Pancreas (tissue), 10 donors: ENCODE measurements around the gene UBN1. TPM values are rescaled to one million over a fixed set of nuclear protein-coding genes. Genes with fewer than 3 reads are reported as not detected.

Source experiments
- ATAC-seq, 4 donors: fragments of 200-7000 bp; cut with Tn5 transposase; one replicate each; pipeline versions ENCODE4 v1.8.0 to v1.9.1; 2020; ENCODE audit warnings: mild to moderate bottlenecking in 4 of 4, moderate library complexity in 4 of 4
- DNase-seq, 6 donors: peaks; one replicate each; pipeline ENCODE4 v3.0.0-alpha.2; 2020
- FAIRE-seq: peaks from 2 replicates; lab custom pipeline; 2012; peaks lifted over from hg19 to GRCh38; lab: Jason Lieb, UNC
- H3K27ac ChIP-seq, 4 donors: fragments of 200-600 bp; sonication (generic); 1 replicate in 3 of 4; 2 replicates in 1 of 4; pipeline versions ENCODE4 v1.5.0 to v1.8.0; 2020
- H3K27me3 ChIP-seq, 4 donors: fragments of 200-600 bp; one replicate each; pipeline ENCODE4 v1.8.0; 2021
- H3K36me3 ChIP-seq, 3 donors: fragments of 200-600 bp; sonication (generic) in 1 of 3; one replicate each; pipeline versions ENCODE4 v1.5.0 to v1.8.0; 2020 to 2021
- H3K4me1 ChIP-seq, 3 donors: fragments of 200-600 bp; one replicate each; pipeline ENCODE4 v1.8.0; 2021
- H3K4me3 ChIP-seq, 4 donors: fragments of 200-600 bp; sonication (generic) in 2 of 4; one replicate each; pipeline versions ENCODE4 v1.5.0 to v1.8.0; 2020 to 2021
- H3K9me3 ChIP-seq, 4 donors: fragments of 200-600 bp; one replicate each; pipeline ENCODE4 v1.8.0; 2021
- CTCF ChIP-seq, 4 donors: fragments of 200-600 bp; sonication (generic) in 3 of 4; IDR thresholded peaks; one replicate each; pipeline versions ENCODE4 v1.5.0 to v1.8.0; 2021; ENCODE audit warnings: antibody characterized with exemption in 4 of 4
- WGBS, 2 donors: extraction: QIAGEN DNeasy Blood & Tissue Kit; methylation state at CpG; one replicate each; pipeline ENCODE4 v1.1.7; 2013; 5-methylcytosine and 5-hydroxymethylcytosine counted together
- intact Hi-C, 3 donors: fragments of 100-400 bp; cut with DNase I; formaldehyde crosslinking; loops; one replicate each; pipeline versions ENCODE4 v1.11.1 to v1.14.2; 2022
- polyA plus RNA-seq, 2 donors: library from polyadenylated mRNA; stranded (reverse); fragments of 200-250 nt; gene quantifications; one replicate each; pipeline ENCODE4 v1.2.3, GENCODE V29; 2013
- total RNA-seq, 6 donors: library from RNA; stranded (reverse); fragmentation: NEBNext Ultra II Directional in 4 of 6; extraction: Animal tissue kit (Norgen Biotek cat#: 25700) in 4 of 6; gene quantifications; one replicate each; pipeline versions ENCODE4 v1.2.1 to v1.2.4, GENCODE V29; 2021 to 2023
- donor health status: healthy with polysubstance abuse.
- donor health status: DM: no; HTN: no; CAD: no; lungs with moderate emphysema.
- donor health status: DM: no; HTN: no; CAD: no.
- donor health status: control.
- donor health status: control.
- donor health status: Bipolar disorder and iron deficiency.
- donor health status: DM: yes; HTN: yes; CAD: no.
- donor health status: DM: no; HTN: no; CAD: no.
- donor health status: DM: no; HTN: no; CAD: no.
- donor health status: DM: yes; HTN: yes; CAD: no.

UBN1 gene
- total and polyA plus RNA-seq, 8 donors: 8.0 to 17.3 (median 10.9) TPM

- FAIRE-seq (no peak), DNase-seq (no peak), ATAC-seq (no peak)
- H3K27ac ChIP-seq: no peak overlapping the region
- TF ChIP-seq CTCF (IDR thresholded peaks at IDR 0.05): no peak
- no peak overlapping the region for H3K4me3 ChIP-seq
- no peaks in the 10 kb centered on the region for H3K36me3 ChIP-seq
- 76 to 80% methylated on average over 7 of the region's 7 CpGs for WGBS, 2 donors
- H3K4me1 ChIP-seq: no peaks in the 10 kb centered on the region
- H3K27me3 ChIP-seq: no peaks in the 10 kb centered on the region
- intact Hi-C loops: loop anchor here in 1 of 3 donors (10.0 kb wide), 1 partner anchor 58 kb away; no protein-coding TSS in a partner anchor
- no peaks in the 10 kb centered on the region for H3K9me3 ChIP-seq
Measured at GRCh38 chr16:4913130-4913773, 66.0 kb downstream of the UBN1 start.

GRCh38 chr16:4913774-4914525 lies 66.7 kb downstream of the UBN1 start:
- H3K27me3 ChIP-seq: no peaks in the 10 kb centered on the region
- FAIRE-seq (no peak), DNase-seq (no peak), ATAC-seq (no peak)
- no peak overlapping the region for H3K4me3 ChIP-seq
- 91 to 92% methylated on average over 15 of the region's 15 CpGs for WGBS, 2 donors
- no peaks in the 10 kb centered on the region for H3K4me1 ChIP-seq
- no peak overlapping the region for H3K27ac ChIP-seq
- no peaks in the 10 kb centered on the region for H3K9me3 ChIP-seq
- intact Hi-C loops: loop anchor here in 1 of 3 donors (10.0 kb wide), 1 partner anchor 59 kb away; no protein-coding TSS in a partner anchor
- no peak for TF ChIP-seq CTCF (IDR thresholded peaks at IDR 0.05)
- H3K36me3 ChIP-seq: no peaks in the 10 kb centered on the region

- H3K9me3 ChIP-seq: no peaks in the 10 kb centered on the region
- no peak for FAIRE-seq
- H3K4me3 ChIP-seq: no peak overlapping the region
- TF ChIP-seq CTCF (IDR thresholded peaks at IDR 0.05): no peak
- 92% methylated on average over 7 of the region's 7 CpGs for WGBS, 2 donors
- no peaks in the 10 kb centered on the region for H3K27me3 ChIP-seq
- H3K4me1 ChIP-seq: no peaks in the 10 kb centered on the region
- intact Hi-C loops: loop anchor here in 1 of 3 donors (10.0 kb wide), 1 partner anchor 60 kb away; no protein-coding TSS in a partner anchor
- H3K36me3 ChIP-seq: no peaks in the 10 kb centered on the region
- H3K27ac ChIP-seq: no peak overlapping the region
- no peak for DNase-seq
- ATAC-seq: no peak
Measured at GRCh38 chr16:4914528-4915225, 67.4 kb downstream of the UBN1 start.

GRCh38 chr16:4915226-4915761 lies 68.0 kb downstream of the UBN1 start:
- H3K27me3 ChIP-seq: no peaks in the 10 kb centered on the region
- no peak overlapping the region for H3K4me3 ChIP-seq
- no peak for TF ChIP-seq CTCF (IDR thresholded peaks at IDR 0.05)
- intact Hi-C loops: loop anchor here in 1 of 3 donors (10.0 kb wide), 1 partner anchor 60 kb away; no protein-coding TSS in a partner anchor
- no peaks in the 10 kb centered on the region for H3K9me3 ChIP-seq
- H3K36me3 ChIP-seq: no peaks in the 10 kb centered on the region
- no peak overlapping the region for H3K27ac ChIP-seq
- FAIRE-seq (no peak), ATAC-seq (no peak), DNase-seq (no peak)
- no peaks in the 10 kb centered on the region for H3K4me1 ChIP-seq
- 78 to 81% methylated on average over 11 of the region's 11 CpGs for WGBS, 2 donors
